CD1c-positive myeloid dendritic cell (primary cell): ENCODE measurements around the gene YIPF2.
"Not testable (repeated sequence)": the region's sequence is repeated elsewhere in the genome, so short reads cannot be mapped to it uniquely, and the experiment has no call there.

Experiments
- DNase-seq: peaks from one replicate; pipeline ENCODE4 v3.0.0-alpha.2; 2016; ENCODE audit errors: extremely low spot score

Gene YIPF2

GRCh38 chr19:10911579-10912363, 16.7 kb downstream of the YIPF2 start:
- no peak for DNase-seq

GRCh38 chr19:10908380-10908960, 20.0 kb downstream of the YIPF2 start:
- DNase-seq: no peak

GRCh38 chr19:10907925-10908324, 20.5 kb downstream of the YIPF2 start:
- peak; percentile 44 for DNase-seq

GRCh38 chr19:10899151-10899653, 29.2 kb downstream of the YIPF2 start:
- DNase-seq: no peak

GRCh38 chr19:10898633-10899032, 29.8 kb downstream of the YIPF2 start:
- no peak for DNase-seq

GRCh38 chr19:10896851-10897526, 31.4 kb downstream of the YIPF2 start:
- DNase-seq: peak; percentile 42

DNA sequence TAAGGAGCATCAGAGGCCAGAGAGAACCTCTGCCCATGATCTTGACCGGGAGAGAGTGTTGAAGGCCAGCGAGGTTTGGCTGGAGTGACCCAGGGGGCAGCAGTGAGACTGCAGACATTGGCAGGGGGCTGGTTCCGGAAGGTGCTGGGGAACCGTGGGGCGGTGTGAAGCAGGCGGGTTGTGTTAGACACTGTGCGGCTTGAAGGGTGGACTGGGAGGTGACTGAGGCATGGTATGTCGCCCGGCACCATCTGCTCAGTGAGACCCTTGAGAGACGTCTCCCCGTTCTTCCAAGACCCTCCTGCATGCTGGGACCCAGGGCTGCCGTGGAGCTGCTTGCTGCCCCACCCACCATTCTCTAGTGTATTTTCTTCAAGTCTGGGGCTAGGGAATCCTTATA, 32.5 kb downstream of the YIPF2 start:
- DNase-seq: no peak

GRCh38 chr19:10895363-10895762, 33.1 kb downstream of the YIPF2 start:
- DNase-seq: no peak

DNA sequence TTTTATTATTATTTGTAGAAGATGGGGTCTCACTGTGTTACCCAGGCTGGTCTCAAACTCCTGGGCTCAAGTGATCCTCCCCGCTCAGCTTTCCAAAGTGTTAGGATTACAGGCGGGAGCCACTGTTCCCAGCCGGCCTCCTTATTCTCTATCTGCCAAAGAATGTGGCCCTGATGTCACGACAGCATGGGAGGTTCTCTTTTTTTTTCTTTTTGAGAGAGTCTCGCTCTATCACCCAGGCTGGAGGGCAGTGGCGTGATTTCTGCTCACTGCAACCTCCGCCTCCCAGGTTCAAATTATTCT, 33.6 kb downstream of the YIPF2 start:
- DNase-seq: no peak

DNA sequence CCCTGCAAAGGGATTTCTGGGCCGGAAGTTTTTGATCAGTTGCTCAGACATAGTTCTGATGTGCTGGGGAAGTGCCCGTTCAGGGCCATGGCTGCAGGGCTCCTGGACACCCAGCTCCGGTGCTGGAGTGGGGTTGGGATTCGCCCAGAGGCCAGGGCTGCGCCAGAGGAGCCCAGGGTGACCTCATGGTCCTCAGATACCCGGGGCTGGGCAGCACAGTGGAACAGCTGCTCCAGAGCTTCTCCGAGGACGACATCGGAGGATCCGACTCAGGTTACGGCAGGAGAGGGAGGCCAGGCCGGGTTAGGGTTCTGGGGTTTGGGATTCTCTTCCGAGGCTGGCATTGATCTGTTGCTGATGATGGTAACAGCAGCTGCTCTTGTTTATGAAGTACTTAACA, 36.2 kb downstream of the YIPF2 start:
- no peak for DNase-seq

- no peak for DNase-seq
Observed at GRCh38 chr19:10891405-10892086, 36.9 kb downstream of the YIPF2 start.

GRCh38 chr19:10889880-10890279, 38.6 kb downstream of the YIPF2 start:
- DNase-seq: no peak

GRCh38 chr19:10888421-10888866, 40.0 kb downstream of the YIPF2 start:
- DNase-seq: no peak

DNA sequence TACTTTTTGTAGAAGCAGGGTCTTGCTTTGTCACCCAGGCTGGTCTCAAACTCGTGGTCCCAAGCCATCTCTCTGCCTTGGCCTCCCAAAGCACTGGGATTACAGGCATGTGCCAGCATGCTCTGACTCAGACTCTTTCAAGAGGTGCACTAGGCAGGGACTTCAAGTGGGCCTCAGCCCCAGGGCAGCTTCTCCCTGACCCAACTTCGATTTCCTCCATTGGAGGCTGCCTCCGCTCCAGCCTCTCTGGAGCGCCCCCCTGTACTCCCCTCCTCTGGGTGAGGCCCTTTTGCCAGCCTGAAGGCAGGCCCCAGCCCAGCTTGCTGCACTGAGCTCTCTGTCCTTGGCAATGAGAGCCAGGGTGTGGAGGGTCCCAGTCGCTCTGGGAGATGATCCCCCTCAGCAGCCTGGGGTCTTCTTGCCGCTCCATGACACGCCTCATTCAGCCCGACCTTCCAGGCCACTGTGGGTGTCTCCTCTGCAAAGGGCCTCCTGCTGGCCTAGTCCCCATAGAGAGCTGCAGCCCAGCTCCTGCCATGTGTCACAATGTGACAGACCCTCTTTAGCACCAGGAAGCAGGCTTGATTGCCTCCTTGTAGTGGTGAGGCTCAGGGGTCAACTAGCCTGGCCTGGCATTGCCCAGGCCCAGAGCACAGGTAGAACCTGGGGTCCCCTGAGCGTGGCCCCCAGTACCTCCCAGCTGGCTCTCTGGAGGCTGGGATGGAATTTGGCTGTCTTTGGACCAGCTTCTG, 40.6 kb downstream of the YIPF2 start:
- DNase-seq: no peak

DNA sequence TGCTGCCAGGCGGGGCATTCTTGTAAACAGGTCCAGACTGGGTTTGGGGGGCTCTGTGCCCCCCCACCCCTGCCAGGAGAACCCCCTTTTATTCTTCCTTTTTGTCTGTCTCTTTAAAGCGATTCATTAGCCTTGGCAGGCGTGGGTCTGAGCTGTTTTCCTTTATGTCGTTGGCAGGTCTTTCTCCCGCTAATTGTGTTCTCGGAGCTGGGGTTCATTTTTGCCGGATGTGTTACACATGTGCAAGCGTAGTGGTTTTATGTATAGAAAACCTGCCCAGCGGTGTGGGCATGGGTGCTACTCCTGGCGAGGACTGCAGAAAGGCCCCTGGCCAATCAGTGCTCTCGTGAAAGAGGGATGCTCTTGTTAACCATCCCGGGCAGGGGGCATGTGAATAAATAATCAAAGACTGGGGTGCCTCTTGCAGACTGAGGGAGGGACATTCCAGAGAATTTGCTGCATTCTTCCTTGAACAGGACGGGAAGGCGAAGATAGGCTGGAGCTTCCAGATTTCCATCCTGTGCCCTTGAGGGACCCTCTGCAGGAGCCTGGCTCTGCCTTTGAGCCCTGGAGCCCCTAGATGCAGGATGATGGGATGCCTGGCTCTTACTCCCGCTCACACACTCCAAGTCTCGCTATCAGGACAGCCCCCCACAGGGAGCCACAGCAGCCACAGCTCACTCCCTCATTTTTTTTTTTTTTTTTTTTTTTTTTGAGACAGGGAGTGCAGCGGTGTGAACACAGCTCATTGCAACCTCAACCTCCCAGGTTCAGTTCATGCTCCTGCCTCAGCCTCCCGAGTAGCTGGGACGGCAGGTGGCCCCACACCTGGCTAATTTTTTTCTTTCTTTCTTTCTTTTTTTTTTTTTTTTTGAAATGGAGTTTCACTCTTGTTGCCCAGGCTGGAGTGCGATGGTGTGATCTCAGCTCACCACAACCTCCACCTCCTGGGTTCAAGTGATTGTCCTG, 43.0 kb downstream of the YIPF2 start:
- DNase-seq: no peak

DNA sequence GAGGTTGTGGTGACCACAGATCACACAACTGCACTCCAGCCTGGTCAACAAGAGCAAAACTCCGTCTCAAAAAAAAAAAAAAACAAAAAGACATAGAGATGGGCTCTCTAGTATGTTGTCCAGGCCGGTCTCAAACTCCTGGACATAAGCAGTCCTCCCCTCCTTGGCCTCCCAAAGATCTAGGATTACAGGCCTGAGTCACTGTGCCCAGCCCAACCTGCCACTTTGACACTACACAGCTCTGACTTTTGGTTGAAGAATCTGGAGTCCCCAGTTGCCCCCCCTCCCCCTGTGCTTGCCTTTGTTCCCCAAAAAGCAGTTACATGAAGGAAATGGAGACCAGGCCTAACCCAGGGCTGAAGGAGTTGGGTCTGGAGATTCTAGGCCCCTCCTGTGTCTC, 44.2 kb downstream of the YIPF2 start:
- no peak for DNase-seq

DNA sequence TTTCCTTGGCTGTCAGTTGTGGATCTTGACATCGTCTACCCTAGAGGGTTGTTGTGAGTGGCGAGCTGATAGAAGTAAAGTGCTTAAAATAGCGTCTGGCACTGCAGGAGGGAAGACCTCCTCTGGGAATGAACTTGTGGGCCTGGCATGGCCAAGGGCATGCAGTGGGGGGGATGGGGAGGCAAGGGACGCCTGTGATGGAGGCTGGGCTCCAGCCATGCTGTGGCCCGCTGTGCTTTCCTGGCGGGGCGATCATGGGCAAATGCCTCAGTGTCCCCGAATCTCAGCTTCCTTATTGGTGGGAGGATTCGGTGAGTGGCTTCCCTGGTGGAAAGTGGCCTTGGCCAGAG, 46.4 kb downstream of the YIPF2 start:
- DNase-seq: no peak

DNA sequence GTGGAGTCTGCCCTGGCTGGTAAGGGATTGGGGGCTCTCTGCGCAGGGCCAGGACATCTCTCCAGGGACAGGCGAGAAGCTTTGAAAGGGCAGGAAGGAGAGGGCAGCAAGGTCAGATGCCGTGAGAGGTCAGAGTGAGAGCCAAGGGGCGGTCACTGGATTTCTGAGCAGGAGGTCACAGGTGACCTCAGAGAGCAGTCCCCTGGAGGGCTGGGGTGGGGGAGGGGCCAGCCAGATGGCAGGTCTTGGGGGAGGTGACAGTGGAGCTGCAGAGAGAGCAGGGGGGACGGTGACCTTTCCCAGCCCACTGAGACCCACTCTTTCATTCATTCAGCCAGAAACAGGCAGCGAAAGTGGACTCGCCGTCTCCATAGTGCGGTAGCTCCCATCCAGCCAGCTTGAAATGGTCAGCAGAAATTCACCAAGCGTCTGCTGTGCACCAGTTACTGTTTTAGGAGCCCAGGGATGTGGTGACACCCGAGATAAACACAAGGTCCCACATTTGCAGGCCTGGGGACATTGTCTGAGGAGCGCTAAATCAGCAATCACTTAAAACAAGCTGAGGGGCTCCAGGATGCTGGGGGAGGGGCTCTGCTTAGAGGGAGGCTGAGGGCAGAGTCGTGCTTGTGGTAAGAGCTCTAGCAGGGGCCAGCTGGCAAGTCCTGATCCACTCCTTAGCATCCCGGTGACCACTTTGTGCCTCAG, 46.9 kb downstream of the YIPF2 start:
- DNase-seq: no peak

DNA sequence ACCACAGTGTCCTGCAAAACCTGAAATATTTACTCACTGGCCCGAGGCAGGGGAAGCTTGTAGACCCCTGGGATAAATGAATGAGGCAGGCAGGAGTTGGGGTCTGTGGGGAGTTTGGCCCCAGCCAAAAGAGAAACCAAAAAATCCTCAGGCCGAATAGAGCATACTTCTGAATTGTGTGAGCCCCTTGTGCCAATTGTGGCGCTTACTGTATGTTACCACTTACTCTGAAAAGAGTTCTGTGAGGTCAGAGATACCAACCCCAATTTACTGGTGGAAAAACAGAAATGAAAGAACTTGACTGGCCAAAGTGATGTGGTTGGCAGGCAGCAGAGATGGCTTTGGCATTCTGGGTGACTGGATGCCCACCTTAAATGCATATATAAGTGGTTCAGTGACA, 50.2 kb downstream of the YIPF2 start:
- DNase-seq: no peak

GRCh38 chr19:10877608-10878007, 50.8 kb downstream of the YIPF2 start:
- DNase-seq: not testable (repeated sequence)
